Measurements from ENCODE around the gene IL32.

DNA sequence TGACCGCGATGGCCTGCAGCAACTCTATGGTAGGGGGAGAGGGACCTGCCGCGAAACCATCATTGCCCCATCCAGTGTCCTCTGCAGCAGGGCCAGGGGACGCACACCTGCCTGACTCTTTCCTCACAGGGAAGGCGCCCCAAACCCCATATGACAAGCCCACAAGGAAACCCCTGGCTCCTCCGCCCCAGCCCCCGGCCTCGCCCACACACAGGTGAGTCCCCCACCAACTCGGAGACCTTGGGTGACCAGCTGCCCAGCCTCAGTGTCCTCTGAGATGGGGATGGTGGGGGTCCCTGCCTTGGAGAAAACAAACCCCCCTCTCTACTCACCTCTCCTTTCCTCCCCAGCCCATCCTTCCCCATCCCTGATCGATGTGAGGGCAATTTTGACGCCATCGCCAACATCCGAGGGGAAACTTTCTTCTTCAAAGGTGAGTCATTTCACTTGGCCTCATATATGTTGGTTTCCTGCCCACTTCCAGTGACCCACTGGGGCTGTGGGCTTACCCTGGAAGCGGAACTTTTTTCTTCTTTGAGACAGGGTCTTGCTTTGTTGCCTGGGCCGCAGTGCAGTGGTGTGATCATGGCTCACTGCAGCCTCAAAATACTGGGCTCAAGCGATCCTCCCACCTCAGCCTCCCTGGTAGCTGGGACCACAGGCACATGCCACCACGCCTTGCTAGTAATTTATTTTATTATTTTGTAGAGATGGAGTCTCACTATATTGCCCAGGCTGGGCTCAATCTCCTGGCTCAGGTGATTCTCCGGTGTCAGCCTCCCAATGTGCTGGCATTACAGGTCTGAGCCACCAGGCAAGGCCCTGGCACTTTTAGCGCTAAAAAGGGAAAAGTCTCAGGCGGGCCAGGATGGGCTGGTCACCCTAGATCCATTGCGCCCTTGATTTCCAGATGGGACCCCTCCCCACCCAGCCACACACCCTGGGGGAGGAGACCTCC lies 8.0 kb upstream of the IL32 start:
- no peak for TF ChIP-seq ISL1 (CRISPR knock-in tag; IDR thresholded peaks at IDR 0.05)
- TF ChIP-seq, protein P1, sequence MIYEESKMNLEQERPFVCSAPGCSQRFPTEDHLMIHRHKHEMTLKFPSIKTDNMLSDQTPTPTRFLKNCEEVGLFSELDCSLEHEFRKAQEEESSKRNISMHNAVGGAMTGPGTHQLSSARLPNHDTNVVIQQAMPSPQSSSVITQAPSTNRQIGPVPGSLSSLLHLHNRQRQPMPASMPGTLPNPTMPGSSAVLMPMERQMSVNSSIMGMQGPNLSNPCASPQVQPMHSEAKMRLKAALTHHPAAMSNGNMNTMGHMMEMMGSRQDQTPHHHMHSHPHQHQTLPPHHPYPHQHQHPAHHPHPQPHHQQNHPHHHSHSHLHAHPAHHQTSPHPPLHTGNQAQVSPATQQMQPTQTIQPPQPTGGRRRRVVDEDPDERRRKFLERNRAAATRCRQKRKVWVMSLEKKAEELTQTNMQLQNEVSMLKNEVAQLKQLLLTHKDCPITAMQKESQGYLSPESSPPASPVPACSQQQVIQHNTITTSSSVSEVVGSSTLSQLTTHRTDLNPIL (CRISPR knock-in tag; IDR thresholded peaks at IDR 0.05; ENCODE audit: low read depth), result no peak
- TF ChIP-seq RARB (CRISPR knock-in tag; IDR thresholded peaks at IDR 0.05), result no peak
- no peak for TF ChIP-seq ZNF8 (CRISPR knock-in tag; IDR thresholded peaks at IDR 0.05)
- no peak for TF ChIP-seq ARNTL (CRISPR knock-in tag; IDR thresholded peaks at IDR 0.05; ENCODE audit: borderline replicate concordance, low read depth)
- TF ChIP-seq SNAI2 (CRISPR knock-in tag; IDR thresholded peaks at IDR 0.05), result no peak
- no peak for TF ChIP-seq GLIS3 (CRISPR knock-in tag; IDR thresholded peaks at IDR 0.05)
- TF ChIP-seq ZFP30 (CRISPR knock-in tag; IDR thresholded peaks at IDR 0.05), result no peak
- TF ChIP-seq TOX (CRISPR knock-in tag; IDR thresholded peaks at IDR 0.05; ENCODE audit: borderline replicate concordance), result no peak
- TF ChIP-seq ZC3H10 (CRISPR knock-in tag; IDR thresholded peaks at IDR 0.05), result no peak
- TF ChIP-seq ESRRG (CRISPR knock-in tag; IDR thresholded peaks at IDR 0.05), result no peak

Measured in SK-N-SH treated with all-trans-retinoic acid at 6 μM for 48 hours (cell line).